Tibial nerve (tissue), 4 donors: ENCODE results near the gene RMND5B. TPM values are rescaled to one million over a fixed set of nuclear protein-coding genes. Genes with fewer than 3 reads are reported as not detected.

Source experiments
- DNase-seq, 2 donors: peaks; one replicate each; pipeline ENCODE4 v3.0.0-alpha.2; 2019; ENCODE audit warnings: low spot score in 2 of 2
- H3K27ac ChIP-seq, 4 donors: fragments of 200-600 bp; sonication (generic) in 3 of 4; one replicate each; pipeline ENCODE4 v1.5.1; 2017 to 2019; ENCODE audit warnings: mild to moderate bottlenecking in 1 of 4
- H3K27me3 ChIP-seq, 2 donors: fragments of 200-600 bp; sonication (generic) in 1 of 2; one replicate each; pipeline versions ENCODE4 v1.5.1 to v1.6.0; 2017 to 2019
- H3K36me3 ChIP-seq, 3 donors: fragments of 200-600 bp; sonication (generic); one replicate each; pipeline ENCODE4 v1.5.1; 2018 to 2019
- H3K4me1 ChIP-seq, 4 donors: fragments of 200-600 bp; sonication (generic) in 3 of 4; one replicate each; pipeline ENCODE4 v1.5.1; 2017 to 2019
- H3K4me3 ChIP-seq, 4 donors: fragments of 200-600 bp; sonication (generic) in 3 of 4; one replicate each; pipeline ENCODE4 v1.5.1; 2017 to 2019; ENCODE audit warnings: mild to moderate bottlenecking in 1 of 4, moderate library complexity in 1 of 4
- H3K9me3 ChIP-seq, 4 donors: fragments of 200-600 bp; sonication (generic) in 3 of 4; one replicate each; pipeline ENCODE4 v1.5.1; 2017 to 2019
- EP300 ChIP-seq, 2 donors: sonication (generic); formaldehyde crosslinking; IDR thresholded peaks; one replicate each; pipeline ENCODE4 v1.6.1; 2017; ENCODE audit warnings: antibody characterized with exemption in 2 of 2, mild to moderate bottlenecking in 1 of 2
- POLR2A ChIP-seq, 2 donors: fragments of 450-650 bp; IDR thresholded peaks; one replicate each; pipeline ENCODE4 v1.6.1; 2017; ENCODE audit warnings: antibody characterized with exemption in 2 of 2, mild to moderate bottlenecking in 2 of 2, moderate library complexity in 2 of 2
- WGBS, 2 donors: methylation state at CpG; one replicate each; pipeline ENCODE4 v1.1.5; 2018; 5-methylcytosine and 5-hydroxymethylcytosine counted together
- total RNA-seq, 4 donors: library from RNA; depleted of rRNA; stranded (reverse); fragments of >200 nt; gene quantifications; one replicate each; pipeline ENCODE4 v1.1.0, GENCODE V29; 2016
- TF ChIP-seq, protein P1 (sequence below), 5 experiments: fragments of 200-600 bp in 3 of 5; fragments of 450-650 bp in 2 of 5; sonication (generic) in 3 of 5; IDR thresholded peaks; one replicate each; pipeline ENCODE4 v1.5.1; 2016 to 2019; ENCODE audit warnings: antibody characterized with exemption in 5 of 5, mild to moderate bottlenecking in 3 of 5, moderate library complexity in 2 of 5

Gene RMND5B
- total RNA-seq, 4 donors from 2014 or later: 43.1 to 58.8 (median 53.0) TPM

DNA sequence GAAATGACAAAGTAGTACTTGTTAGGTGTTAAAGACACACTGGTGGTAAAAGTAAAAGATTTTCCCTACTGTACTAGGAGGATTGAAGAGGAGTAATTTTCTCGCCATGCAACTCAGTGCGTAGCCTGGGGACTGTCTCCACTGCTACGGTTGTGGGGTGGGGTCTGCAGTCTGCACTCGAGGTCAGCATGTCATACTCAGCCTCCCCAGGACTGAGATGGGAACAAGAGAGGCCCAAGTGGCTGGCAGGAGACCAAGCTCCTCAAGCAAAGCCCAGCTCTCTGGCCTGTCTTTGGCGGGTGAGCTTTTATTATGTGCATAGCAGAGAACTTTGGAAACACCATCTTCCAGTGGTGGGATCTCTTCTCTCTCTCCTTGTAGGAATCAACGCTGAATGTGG lies 12.4 kb downstream of the RMND5B start:
- 83 to 86% methylated on average over 6 of the region's 6 CpGs for WGBS, 2 donors
- peaks cover 0 to 96% (median 21%) of the 10 kb centered on the region in 3 donors for H3K36me3 ChIP-seq
- no peaks in the 10 kb centered on the region for H3K4me1 ChIP-seq
- no peaks in the 10 kb centered on the region for H3K27me3 ChIP-seq
- DNase-seq: no peak
- TF ChIP-seq, protein P1, sequence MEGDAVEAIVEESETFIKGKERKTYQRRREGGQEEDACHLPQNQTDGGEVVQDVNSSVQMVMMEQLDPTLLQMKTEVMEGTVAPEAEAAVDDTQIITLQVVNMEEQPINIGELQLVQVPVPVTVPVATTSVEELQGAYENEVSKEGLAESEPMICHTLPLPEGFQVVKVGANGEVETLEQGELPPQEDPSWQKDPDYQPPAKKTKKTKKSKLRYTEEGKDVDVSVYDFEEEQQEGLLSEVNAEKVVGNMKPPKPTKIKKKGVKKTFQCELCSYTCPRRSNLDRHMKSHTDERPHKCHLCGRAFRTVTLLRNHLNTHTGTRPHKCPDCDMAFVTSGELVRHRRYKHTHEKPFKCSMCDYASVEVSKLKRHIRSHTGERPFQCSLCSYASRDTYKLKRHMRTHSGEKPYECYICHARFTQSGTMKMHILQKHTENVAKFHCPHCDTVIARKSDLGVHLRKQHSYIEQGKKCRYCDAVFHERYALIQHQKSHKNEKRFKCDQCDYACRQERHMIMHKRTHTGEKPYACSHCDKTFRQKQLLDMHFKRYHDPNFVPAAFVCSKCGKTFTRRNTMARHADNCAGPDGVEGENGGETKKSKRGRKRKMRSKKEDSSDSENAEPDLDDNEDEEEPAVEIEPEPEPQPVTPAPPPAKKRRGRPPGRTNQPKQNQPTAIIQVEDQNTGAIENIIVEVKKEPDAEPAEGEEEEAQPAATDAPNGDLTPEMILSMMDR (IDR thresholded peaks at IDR 0.05): no peak
- TF ChIP-seq POLR2A (IDR thresholded peaks at IDR 0.05) (no peak), EP300 (IDR thresholded peaks at IDR 0.05) (no peak)
- H3K27ac ChIP-seq: no peak overlapping the region
- no peak overlapping the region for H3K4me3 ChIP-seq
- H3K9me3 ChIP-seq: no peaks in the 10 kb centered on the region

DNA sequence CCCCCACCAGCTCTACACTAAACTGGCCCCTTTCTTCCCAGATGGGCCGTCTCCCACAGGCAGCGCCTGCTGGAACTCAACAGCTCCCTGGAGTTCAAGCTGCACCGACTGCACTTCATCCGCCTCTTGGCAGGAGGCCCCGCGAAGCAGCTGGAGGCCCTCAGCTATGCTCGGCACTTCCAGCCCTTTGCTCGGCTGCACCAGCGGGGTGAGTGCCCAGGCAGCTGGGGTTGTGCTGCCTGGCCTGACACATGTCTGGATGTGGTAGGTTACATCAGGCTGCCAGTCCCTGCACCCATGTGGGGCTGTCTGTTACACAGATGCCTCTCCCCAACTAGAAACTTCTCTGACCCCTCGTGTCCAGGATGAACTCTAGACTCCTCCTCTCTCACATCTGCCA lies 13.1 kb downstream of the RMND5B start:
- H3K4me1 ChIP-seq: peaks cover 0 to under 1% (median 0%) of the 10 kb centered on the region in 4 donors
- TF ChIP-seq, protein P1 (IDR thresholded peaks at IDR 0.05): no peak
- TF ChIP-seq POLR2A (IDR thresholded peaks at IDR 0.05): no peak
- H3K4me3 ChIP-seq: no peak overlapping the region
- no peak for DNase-seq
- H3K36me3 ChIP-seq: peaks cover 0 to 97% (median 27%) of the 10 kb centered on the region in 3 donors
- no peaks in the 10 kb centered on the region for H3K9me3 ChIP-seq
- no peaks in the 10 kb centered on the region for H3K27me3 ChIP-seq
- no peak overlapping the region for H3K27ac ChIP-seq
- 68 to 75% methylated on average over 6 to 7 of the region's 10 CpGs for WGBS, 2 donors

DNA sequence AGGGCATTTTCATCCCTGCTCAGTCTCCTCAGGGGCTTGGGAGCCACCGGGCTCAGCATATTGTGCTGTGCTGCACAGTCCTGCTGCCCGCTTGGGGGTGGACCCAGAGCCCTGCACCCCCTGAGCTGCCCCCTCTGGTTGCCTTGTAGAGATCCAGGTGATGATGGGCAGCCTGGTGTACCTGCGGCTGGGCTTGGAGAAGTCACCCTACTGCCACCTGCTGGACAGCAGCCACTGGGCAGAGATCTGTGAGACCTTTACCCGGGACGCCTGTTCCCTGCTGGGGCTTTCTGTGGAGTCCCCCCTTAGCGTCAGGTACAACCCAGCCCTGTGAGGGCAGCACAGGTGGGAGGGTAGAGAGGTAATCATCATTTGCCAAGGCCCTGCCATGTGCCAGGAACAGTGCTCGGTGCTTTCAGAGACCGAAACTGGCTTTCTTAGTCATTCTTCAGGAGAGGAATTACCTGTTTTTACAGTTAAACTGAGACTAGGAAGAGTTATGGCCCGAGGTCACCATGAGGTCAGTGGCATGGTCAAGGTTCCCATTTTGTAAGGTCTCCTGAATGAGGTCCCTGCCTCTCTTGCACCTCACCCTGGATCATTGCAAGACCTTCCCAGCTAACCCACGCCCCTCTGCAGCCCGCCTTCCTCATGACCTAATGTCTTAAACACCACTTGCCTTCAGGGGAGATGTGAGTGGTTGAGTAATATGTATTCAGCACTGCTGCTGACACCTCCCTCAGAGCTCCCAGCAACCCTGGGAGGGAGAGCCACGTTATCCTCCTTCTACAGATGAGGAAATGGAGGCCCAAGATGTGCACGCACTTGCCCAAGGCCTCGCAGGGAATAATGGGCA lies 15.4 kb downstream of the RMND5B start:
- H3K4me1 ChIP-seq: peaks cover 0 to 18% (median 0%) of the 10 kb centered on the region in 4 donors
- peaks cover 0 to 100% (median 28%) of the 10 kb centered on the region in 3 donors for H3K36me3 ChIP-seq
- no peaks in the 10 kb centered on the region for H3K27me3 ChIP-seq
- no peak for TF ChIP-seq POLR2A (IDR thresholded peaks at IDR 0.05)
- TF ChIP-seq, protein P1 (IDR thresholded peaks at IDR 0.05): peak; percentile 34 to 66 (median 43)
- peak in 1 of 2 donors; percentile 59 for DNase-seq
- 57 to 73% methylated on average over 9 to 13 of the region's 14 CpGs for WGBS, 2 donors
- no peaks in the 10 kb centered on the region for H3K9me3 ChIP-seq
- no peak overlapping the region for H3K4me3 ChIP-seq
- no peak overlapping the region for H3K27ac ChIP-seq

DNA sequence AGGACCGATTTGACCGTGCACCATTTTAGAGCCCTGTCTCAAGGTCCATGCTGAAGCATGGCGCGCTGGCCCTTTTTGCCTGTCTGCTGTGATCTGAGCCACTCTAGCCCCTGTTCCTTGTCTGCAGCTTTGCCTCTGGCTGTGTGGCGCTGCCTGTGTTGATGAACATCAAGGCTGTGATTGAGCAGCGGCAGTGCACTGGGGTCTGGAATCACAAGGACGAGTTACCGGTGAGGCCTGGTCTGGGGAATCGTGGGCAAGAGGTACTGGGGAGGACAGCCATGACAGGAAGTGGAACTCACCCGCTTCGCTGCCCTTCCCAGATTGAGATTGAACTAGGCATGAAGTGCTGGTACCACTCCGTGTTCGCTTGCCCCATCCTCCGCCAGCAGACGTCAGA lies 16.6 kb downstream of the RMND5B start:
- Histone ChIP-seq H3K4me3 (no peak overlapping the region), H3K36me3 (peaks cover 0 to 93% (median 28%) of the 10 kb centered on the region in 3 donors), H3K9me3 (no peaks in the 10 kb centered on the region), H3K27me3 (no peaks in the 10 kb centered on the region), H3K4me1 (peaks cover 0 to 30% (median 5%) of the 10 kb centered on the region in 4 donors), H3K27ac (no peak overlapping the region)
- TF ChIP-seq POLR2A (IDR thresholded peaks at IDR 0.05): no peak
- TF ChIP-seq, protein P1 (IDR thresholded peaks at IDR 0.05): no peak
- no peak for TF ChIP-seq EP300 (IDR thresholded peaks at IDR 0.05)
- WGBS, 2 donors: 83 to 88% methylated on average over 15 of the region's 15 CpGs
- DNase-seq: no peak

DNA sequence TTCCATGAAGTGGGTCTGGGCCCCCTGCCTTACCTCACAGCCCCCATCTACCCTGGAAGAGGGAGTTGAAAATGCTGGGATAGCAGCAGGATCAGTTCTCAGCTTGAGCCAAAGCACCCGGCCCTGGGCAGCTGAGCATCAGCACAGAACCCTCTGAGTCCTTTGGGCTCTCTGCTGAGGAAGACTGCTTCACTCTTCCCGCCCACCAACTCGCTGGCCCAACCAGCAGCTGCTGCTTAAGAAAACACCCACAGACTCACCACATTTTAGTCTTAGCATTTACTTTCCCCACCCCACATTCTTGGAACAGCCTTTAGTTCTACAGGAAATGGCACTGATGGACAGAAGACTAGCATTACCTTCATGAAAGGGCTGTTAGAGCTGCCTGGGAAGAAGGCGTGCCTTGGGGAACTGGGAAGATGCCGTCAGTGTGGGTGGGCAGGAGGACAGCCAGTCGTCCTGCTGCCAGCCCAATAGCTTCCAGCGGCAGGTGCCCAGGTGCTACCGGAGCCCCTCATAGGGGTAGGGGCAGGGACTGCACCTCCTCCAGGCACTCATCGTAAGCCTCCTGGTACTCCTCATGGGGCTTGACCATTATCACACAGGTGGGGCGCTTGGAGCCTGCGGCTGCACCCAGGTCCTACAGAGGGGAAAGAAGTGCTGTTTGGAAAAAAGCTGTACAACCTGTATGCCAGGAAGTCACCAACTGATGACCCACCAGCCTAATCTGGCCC lies 18.6 kb downstream of the RMND5B start:
- DNase-seq: no peak
- Histone ChIP-seq H3K4me3 (no peak overlapping the region), H3K27me3 (no peaks in the 10 kb centered on the region), H3K4me1 (peaks cover 0 to 42% (median 13%) of the 10 kb centered on the region in 4 donors), H3K9me3 (no peaks in the 10 kb centered on the region), H3K36me3 (peaks cover 0 to 73% (median 24%) of the 10 kb centered on the region in 3 donors), H3K27ac (no peak overlapping the region)
- TF ChIP-seq, protein P1 (IDR thresholded peaks at IDR 0.05): no peak
- TF ChIP-seq EP300 (IDR thresholded peaks at IDR 0.05) (no peak), POLR2A (IDR thresholded peaks at IDR 0.05) (no peak)
- WGBS, 2 donors: 64 to 66% methylated on average over 11 of the region's 11 CpGs
